ENCODE measurements around the gene UBE2I.
"Not testable (repeated sequence)": the region's sequence is repeated elsewhere in the genome, so short reads cannot be mapped to it uniquely, and the experiment has no call there.

UBE2I gene

DNA sequence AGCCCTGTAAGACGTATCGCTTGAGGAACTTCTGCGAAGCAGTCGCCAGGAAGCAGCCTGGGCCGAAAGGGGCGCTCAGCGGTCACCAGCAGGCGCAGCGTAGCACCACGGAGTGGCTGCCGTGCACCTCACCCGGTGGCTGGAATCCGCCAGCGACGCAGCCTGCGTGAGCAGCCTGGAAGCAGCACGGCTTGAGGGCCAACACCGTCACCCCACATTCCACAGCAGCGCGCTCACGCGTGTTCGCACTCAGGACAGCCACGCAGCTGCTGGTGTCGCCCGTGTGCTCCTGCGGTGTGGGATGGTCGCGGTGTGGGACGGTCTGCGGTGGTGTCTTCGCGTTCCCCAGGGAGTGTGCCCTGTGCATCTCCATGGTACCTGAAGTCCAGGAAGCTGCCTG lies 9.6 kb downstream of the UBE2I start:
- peaks cover 59% of the 10 kb centered on the region for H3K36me3 Mint-ChIP-seq (ENCODE audit: low read depth)
- H3K27me3 Mint-ChIP-seq (ENCODE audit: low read depth): no peaks in the 10 kb centered on the region

DNA sequence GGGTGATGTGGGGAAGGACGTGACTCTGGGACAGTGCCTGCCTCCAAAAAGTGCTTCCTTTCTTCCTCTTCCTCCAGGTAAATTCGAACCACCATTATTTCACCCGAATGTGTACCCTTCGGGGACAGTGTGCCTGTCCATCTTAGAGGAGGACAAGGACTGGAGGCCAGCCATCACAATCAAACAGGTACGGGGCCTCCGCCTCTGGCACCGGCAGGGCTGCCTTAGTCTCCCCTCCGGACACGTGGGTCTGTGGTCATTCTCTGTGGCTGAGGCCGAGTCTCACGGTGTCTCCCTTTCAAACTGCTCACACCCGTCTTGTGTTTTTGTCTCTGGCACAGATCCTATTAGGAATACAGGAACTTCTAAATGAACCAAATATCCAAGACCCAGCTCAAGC lies 10.7 kb downstream of the UBE2I start:
- Mint-ChIP-seq H3K4me1 (ENCODE audit: low read depth) (no peaks in the 10 kb centered on the region), H3K4me3 (no peak overlapping the region), H3K36me3 (ENCODE audit: low read depth) (peaks cover 55% of the 10 kb centered on the region), H3K27me3 (ENCODE audit: low read depth) (no peaks in the 10 kb centered on the region), H3K27ac (no peak overlapping the region), H3K9me3 (no peaks in the 10 kb centered on the region)
- no peak for DNase-seq (ENCODE audit: low spot score)

More for the DNA sequence above, 9.6 kb downstream of the UBE2I start:
- Mint-ChIP-seq H3K4me3 (no peak overlapping the region), H3K4me1 (ENCODE audit: low read depth) (no peaks in the 10 kb centered on the region), H3K27ac (no peak overlapping the region), H3K9me3 (no peaks in the 10 kb centered on the region)
- no peak for DNase-seq (ENCODE audit: low spot score)

DNA sequence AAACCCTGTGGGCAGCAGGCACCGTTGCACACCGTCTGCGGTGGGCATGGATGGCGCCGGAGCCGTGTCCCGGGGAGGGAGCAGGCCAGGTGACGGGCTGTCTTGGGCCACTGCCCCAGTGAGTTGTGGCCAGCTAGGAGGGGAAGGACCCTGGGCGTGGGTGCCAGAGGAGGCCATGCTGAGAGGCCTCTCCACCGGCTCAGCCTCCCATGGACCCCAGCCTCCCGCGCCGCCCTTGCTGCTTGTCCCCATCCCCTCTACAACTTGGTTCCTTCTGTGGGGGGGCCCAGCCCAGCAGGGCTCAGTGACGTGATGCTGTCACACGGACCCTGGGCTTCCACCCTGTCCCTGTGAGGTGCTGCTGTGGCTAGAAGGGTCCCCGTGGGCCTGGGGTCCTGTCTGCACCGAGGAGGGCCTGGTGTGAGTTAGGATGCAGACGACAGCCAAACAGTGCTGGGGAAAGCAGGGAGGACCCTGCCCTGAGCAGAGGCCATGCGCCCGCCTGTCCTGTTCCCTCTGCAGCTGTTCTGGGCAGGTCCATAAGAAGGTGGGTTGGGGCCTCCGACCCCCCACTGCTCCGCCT lies 11.3 kb downstream of the UBE2I start:
- DNase-seq (ENCODE audit: low spot score): no peak
- Mint-ChIP-seq H3K36me3 (ENCODE audit: low read depth) (peaks cover 51% of the 10 kb centered on the region), H3K27me3 (ENCODE audit: low read depth) (no peaks in the 10 kb centered on the region), H3K27ac (no peak overlapping the region), H3K4me3 (no peak overlapping the region), H3K9me3 (no peaks in the 10 kb centered on the region), H3K4me1 (ENCODE audit: low read depth) (no peaks in the 10 kb centered on the region)

DNA sequence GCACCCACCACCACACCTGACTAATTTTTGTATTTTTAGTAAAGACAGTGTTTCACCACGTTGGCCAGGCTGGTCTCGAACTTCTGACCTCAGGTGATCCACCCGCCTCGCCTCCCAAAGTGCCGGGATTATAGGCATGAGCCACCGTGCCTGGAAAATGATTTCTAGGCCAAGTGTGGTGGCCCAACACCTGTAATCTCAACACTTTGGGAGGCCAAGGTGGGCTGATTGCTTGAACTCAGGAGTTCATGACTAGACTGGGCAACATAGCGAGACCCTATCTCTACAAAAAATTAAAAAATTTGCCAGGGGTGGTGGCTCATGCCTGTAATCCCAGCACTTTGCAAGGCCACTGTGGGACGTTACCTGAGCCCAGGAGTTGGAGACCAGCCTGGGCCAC lies 13.0 kb downstream of the UBE2I start:
- Mint-ChIP-seq H3K36me3 (ENCODE audit: low read depth) (peaks cover 38% of the 10 kb centered on the region), H3K27ac (no peak overlapping the region)

DNA sequence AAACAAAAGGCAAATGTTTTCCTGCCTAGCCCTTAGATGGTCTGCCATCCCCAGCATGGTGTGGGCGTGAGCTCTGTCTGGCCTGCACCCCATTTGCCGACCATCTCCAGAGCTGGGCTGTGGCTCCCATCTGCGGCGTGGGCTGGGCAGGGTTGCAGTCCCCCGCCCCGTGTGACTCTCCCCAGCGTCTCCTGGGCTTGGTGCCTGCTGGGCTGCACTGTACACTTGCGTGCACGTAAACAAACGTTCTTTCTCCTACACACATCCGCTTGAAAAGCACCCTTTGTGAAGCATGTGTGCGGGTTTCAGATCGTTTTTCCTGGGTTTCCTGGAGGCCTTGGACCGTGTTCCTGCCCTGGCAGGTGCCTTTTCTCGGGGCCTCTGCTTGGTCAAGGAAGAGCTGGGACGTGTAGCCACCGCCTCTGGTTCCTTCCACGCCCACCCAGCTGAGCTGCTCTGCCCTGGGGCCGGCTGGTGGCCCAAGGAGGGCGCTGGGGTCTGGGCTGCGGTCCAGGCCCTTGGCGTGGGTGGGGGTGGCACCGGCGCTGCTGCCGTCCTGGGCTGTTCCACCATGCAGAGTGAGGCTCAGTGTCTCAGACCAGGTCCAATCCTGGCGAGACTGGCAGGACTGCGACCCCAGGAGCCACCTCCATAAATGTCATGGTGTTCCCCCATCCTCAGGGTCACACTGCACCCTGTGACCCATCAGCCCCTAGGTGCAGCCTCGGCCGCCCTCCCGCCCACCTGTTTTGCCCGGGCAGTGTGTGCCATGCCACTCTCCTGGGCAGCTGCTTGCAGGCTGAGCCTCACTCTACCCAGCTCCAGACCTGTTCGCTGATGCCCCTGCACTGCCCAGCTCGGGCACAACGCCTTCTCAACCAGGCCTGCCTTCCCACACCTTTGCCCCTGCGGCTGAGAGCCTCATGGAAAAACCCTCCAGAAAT lies 14.1 kb downstream of the UBE2I start:
- peaks cover 27% of the 10 kb centered on the region for H3K36me3 Mint-ChIP-seq (ENCODE audit: low read depth)

More for the DNA sequence above, 13.0 kb downstream of the UBE2I start:
- DNase-seq (ENCODE audit: low spot score): no peak
- no peak overlapping the region for H3K4me3 Mint-ChIP-seq
- H3K4me1 Mint-ChIP-seq (ENCODE audit: low read depth): no peaks in the 10 kb centered on the region
- no peaks in the 10 kb centered on the region for H3K27me3 Mint-ChIP-seq (ENCODE audit: low read depth)
- no peaks in the 10 kb centered on the region for H3K9me3 Mint-ChIP-seq

DNA sequence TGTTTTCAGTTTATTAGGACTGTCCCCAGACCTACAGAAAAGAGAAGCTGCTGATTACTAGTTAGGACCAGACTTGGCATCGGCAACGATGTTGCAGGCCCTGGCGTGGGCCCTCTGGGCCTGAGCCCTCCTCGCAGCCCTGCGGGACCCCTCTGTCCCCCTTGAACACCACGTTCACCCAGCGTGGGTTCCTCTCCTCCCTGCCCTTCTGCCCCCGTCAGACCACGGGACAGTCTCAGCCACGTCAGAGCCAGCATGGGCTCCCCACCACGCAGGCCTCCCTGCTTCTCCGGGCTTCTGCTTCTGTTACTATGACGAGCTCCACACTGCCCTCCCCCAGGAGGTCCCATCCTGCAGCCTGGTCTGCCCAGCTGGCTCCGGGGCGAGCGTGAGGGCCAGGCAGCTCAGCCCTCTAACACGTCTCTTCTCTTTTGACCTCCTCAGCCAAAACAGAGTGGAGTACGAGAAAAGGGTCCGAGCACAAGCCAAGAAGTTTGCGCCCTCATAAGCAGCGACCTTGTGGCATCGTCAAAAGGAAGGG lies 14.9 kb downstream of the UBE2I start:
- peaks cover 22% of the 10 kb centered on the region for H3K36me3 Mint-ChIP-seq (ENCODE audit: low read depth)
- H3K9me3 Mint-ChIP-seq: no peaks in the 10 kb centered on the region
- H3K4me1 Mint-ChIP-seq (ENCODE audit: low read depth): no peaks in the 10 kb centered on the region
- no peak for DNase-seq (ENCODE audit: low spot score)
- H3K27ac Mint-ChIP-seq: no peak overlapping the region
- H3K4me3 Mint-ChIP-seq: no peak overlapping the region
- H3K27me3 Mint-ChIP-seq (ENCODE audit: low read depth): no peaks in the 10 kb centered on the region

More for the DNA sequence above, 14.1 kb downstream of the UBE2I start:
- no peak for DNase-seq (ENCODE audit: low spot score)
- Mint-ChIP-seq H3K27me3 (ENCODE audit: low read depth) (no peaks in the 10 kb centered on the region), H3K27ac (no peak overlapping the region), H3K9me3 (no peaks in the 10 kb centered on the region), H3K4me1 (ENCODE audit: low read depth) (no peaks in the 10 kb centered on the region), H3K4me3 (no peak overlapping the region)

DNA sequence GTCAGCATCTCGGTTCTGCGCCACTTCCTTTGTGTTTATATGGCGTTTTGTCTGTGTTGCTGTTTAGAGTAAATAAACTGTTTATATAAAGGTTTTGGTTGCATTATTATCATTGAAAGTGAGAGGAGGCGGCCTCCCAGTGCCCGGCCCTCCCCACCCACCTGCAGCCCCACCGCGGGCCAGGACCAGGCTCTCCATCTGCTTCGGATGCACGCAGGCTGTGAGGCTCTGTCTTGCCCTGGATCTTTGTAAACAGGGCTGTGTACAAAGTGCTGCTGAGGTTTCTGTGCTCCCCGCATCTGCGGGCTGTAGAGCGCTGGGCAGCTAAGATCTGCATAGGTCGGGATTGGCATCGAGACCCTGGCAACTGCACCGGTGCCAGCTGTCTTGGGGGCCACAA lies 15.8 kb downstream of the UBE2I start:
- peaks cover 13% of the 10 kb centered on the region for H3K36me3 Mint-ChIP-seq (ENCODE audit: low read depth)
- H3K4me3 Mint-ChIP-seq: no peak overlapping the region
- H3K9me3 Mint-ChIP-seq: no peaks in the 10 kb centered on the region
- no peak overlapping the region for H3K27ac Mint-ChIP-seq
- no peaks in the 10 kb centered on the region for H3K4me1 Mint-ChIP-seq (ENCODE audit: low read depth)
- DNase-seq (ENCODE audit: low spot score): no peak
- H3K27me3 Mint-ChIP-seq (ENCODE audit: low read depth): no peaks in the 10 kb centered on the region

DNA sequence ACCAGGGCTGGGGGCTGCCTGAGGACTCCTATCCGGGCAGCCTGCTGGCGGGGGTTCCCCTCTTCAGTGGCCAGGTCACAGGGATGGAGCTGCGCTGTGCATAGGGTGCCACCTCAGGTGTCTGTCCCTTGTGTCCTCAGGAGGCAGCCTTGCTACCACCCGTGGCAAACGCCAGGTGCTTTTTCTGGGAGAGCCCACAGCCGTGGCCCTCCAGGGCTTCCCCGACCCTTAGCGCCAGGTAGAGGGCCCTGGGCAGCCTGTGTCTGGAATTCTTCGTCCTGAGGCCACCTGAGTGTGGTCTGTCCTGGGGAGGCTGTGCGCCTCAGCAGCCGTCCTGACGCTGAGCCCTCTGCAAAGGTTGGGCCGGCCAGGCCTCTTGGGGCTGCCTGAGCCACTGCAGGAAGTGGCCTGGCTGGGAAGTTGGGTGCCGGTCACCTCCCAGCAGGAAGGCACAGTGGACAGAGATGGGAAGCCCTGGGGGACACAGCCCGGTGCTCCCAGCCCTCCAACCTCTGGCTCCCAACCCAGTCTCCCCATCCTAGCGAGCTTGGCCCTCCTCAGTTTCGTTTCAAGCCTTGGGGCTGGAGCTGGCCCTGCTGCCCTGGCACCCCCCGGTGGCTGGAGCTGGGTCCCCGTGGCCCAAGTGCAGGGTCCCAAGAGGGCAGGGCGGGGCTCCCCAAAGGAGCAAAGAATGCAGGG lies 16.4 kb downstream of the UBE2I start:
- H3K4me3 Mint-ChIP-seq: no peak overlapping the region
- H3K27ac Mint-ChIP-seq: no peak overlapping the region
- no peaks in the 10 kb centered on the region for H3K4me1 Mint-ChIP-seq (ENCODE audit: low read depth)
- no peaks in the 10 kb centered on the region for H3K27me3 Mint-ChIP-seq (ENCODE audit: low read depth)
- H3K36me3 Mint-ChIP-seq (ENCODE audit: low read depth): peaks cover 10% of the 10 kb centered on the region
- no peak for DNase-seq (ENCODE audit: low spot score)
- no peaks in the 10 kb centered on the region for H3K9me3 Mint-ChIP-seq

DNA sequence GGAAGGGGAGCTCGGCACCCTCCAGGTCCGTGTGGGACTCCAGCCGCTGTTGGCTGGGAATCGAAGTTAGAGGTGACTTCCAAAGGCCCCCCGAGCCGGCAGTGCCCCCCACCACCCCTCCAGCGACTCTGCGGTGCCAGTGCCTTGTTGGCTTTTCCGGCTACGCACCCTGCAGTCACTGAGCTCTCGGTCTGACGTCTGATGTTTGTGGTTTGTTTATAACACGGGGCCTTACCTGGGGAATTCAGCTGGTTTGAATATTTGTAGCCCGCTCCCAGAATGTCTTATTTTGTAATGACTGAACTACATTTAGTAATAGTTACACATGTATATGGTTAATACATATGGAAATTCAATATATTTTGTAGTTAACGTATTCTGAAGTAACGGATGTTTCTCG lies 17.0 kb downstream of the UBE2I start:
- Mint-ChIP-seq H3K27me3 (ENCODE audit: low read depth) (peaks cover 2% of the 10 kb centered on the region), H3K4me3 (no peak overlapping the region), H3K9me3 (no peaks in the 10 kb centered on the region), H3K36me3 (ENCODE audit: low read depth) (peaks cover 7% of the 10 kb centered on the region), H3K4me1 (ENCODE audit: low read depth) (peaks cover 2% of the 10 kb centered on the region), H3K27ac (no peak overlapping the region)
- no peak for DNase-seq (ENCODE audit: low spot score)

DNA sequence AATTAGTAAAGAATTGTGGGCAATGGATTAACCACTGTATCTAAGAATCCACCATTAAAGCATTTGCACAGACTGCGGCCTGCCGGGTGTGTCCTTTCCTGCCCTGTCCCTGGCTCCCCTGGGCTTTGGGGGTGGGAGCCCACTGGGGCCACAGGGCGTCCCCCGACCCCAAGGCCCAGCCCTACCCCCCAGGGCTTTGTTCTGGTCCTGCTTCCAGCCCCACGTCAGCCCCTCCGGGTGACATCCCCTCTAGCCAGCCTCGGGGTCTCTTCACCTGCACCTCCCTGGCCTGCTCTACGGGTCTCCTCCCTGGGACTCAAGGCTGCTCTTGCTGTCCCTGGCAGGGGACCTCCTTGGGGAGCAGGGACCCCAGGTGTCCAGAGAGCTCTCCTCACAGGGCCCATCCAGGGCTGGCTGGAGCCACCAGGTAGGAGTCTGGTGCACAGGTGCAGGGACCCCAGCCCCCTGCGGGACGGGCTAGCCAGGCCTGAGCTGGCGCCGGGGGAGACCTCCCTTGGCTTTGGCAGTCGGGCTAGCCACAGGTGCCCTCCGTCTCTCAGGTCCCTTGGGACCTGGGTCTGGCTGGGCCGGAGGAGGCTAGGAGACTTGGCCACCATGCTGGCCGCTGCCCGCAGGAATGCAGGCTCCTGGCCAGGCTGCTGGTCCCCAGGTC lies 17.6 kb downstream of the UBE2I start:
- no peak overlapping the region for H3K4me3 Mint-ChIP-seq
- H3K27ac Mint-ChIP-seq: no peak overlapping the region
- H3K4me1 Mint-ChIP-seq (ENCODE audit: low read depth): peaks cover 7% of the 10 kb centered on the region
- H3K9me3 Mint-ChIP-seq: no peaks in the 10 kb centered on the region
- peaks cover 7% of the 10 kb centered on the region for H3K27me3 Mint-ChIP-seq (ENCODE audit: low read depth)
- DNase-seq (ENCODE audit: low spot score): no peak
- peaks cover 7% of the 10 kb centered on the region for H3K36me3 Mint-ChIP-seq (ENCODE audit: low read depth)

DNA sequence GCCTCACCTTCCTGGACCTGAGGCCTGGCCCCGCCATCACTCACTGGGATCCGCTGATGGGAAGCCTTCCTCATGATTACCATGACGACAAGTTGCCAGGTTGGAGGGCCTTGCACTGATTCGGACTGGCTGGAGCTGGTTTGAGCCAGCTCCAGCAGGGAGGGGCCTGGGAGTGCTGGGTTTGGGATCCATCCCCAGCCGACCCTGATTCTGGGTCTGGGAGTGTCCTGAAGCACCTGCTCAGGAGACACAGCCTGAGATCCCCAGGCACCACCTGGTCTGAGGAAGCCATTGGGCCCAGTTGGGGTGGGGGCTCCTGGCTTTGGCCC lies 18.1 kb downstream of the UBE2I start:
- H3K27ac Mint-ChIP-seq: no peak overlapping the region

DNA sequence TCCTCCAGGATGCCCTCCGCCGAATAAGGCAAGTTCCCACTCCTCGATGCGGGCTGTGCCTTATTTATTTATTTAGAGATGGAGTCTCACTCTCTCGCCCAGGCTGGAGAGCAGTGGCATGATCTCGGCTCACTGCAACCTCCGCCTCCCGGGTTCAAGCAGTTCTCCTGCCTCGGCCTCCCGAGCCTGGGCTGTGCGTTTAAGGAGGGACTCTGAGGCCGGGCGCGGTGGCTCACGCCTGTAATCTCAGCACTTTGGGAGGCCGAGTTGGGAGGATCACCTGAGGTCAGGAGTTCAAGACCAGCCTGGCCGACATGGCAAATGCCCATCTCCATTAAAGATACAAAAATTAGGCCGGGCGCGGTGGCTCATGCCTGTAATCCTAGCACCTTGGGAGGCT lies 18.7 kb downstream of the UBE2I start:
- Mint-ChIP-seq H3K4me1 (ENCODE audit: low read depth) (peaks cover 12% of the 10 kb centered on the region), H3K27me3 (ENCODE audit: low read depth) (peaks cover 14% of the 10 kb centered on the region)
- H3K27ac Mint-ChIP-seq; H3K36me3 Mint-ChIP-seq (ENCODE audit: low read depth); H3K4me3 Mint-ChIP-seq; H3K9me3 Mint-ChIP-seq; DNase-seq (ENCODE audit: low spot score): not testable (repeated sequence)

More for the DNA sequence above, 18.1 kb downstream of the UBE2I start:
- no peaks in the 10 kb centered on the region for H3K9me3 Mint-ChIP-seq
- no peak for DNase-seq (ENCODE audit: low spot score)
- H3K36me3 Mint-ChIP-seq (ENCODE audit: low read depth): peaks cover 4% of the 10 kb centered on the region
- H3K27me3 Mint-ChIP-seq (ENCODE audit: low read depth): peaks cover 12% of the 10 kb centered on the region
- H3K4me3 Mint-ChIP-seq: no peak overlapping the region
- H3K4me1 Mint-ChIP-seq (ENCODE audit: low read depth): peaks cover 10% of the 10 kb centered on the region

DNA sequence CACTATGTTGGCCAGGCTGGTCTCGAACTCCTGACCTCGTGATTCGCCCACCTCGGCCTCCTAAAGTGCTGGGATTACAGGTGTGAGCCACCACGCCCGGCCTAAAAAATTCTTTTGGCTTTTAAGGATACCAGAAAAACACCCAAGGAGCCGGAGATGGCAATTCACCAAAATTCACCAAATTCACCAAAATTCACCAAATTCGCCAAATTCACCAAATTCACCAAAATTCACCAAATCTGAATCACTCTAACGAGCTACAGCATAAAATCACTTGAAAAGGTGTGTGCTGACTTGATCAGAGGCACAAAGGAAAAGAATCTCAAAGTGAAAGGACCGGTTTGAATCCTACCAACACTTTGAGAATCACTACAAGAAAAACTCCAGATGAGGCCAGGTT lies 19.5 kb downstream of the UBE2I start:
- H3K4me3 Mint-ChIP-seq; DNase-seq (ENCODE audit: low spot score): not testable (repeated sequence)

More for the DNA sequence above, 19.5 kb downstream of the UBE2I start:
- not testable (repeated sequence) for H3K36me3 Mint-ChIP-seq (ENCODE audit: low read depth); H3K27ac Mint-ChIP-seq; H3K9me3 Mint-ChIP-seq
- Mint-ChIP-seq H3K4me1 (ENCODE audit: low read depth) (peaks cover 12% of the 10 kb centered on the region), H3K27me3 (ENCODE audit: low read depth) (peaks cover 14% of the 10 kb centered on the region)
